NCI-H146 treated with DMSO at 0.1 percent for 48 hours (cell line): Measurements from ENCODE around the gene MINK1.
A peak's percentile ranks its signal among the peaks of the same experiment; 100 is the strongest.

Experiments
- DNase-seq: peaks from one replicate; lab custom pipeline; 2025; ENCODE audit not compliant: unreplicated experiment; lab: John Stamatoyannopoulos, UW

MINK1 gene

GRCh38 chr17:4833178-4833940 is at the start of gene MINK1:
Gene MINK1 (plus strand): TSS chr17:4833340. CDS start chr17:4833584, 244 bp downstream.
- DNase-seq, result peak; percentile 72

GRCh38 chr17:4785311-4786105 is 47.6 kb upstream of the MINK1 start:
- no peak for DNase-seq

GRCh38 chr17:4786106-4786511 is 47.0 kb upstream of the MINK1 start, which contains the start of gene VMO1:
Gene VMO1 (minus strand): TSS chr17:4786364. CDS start chr17:4786352, 12 bp downstream.
- no peak for DNase-seq

- DNase-seq, result no peak
Measured at GRCh38 chr17:4786516-4786915, 46.6 kb upstream of the MINK1 start.

- no peak for DNase-seq
Measured at GRCh38 chr17:4788159-4788806, 44.9 kb upstream of the MINK1 start.

- no peak for DNase-seq
Measured at GRCh38 chr17:4788807-4789700, 44.1 kb upstream of the MINK1 start, which contains the start of gene GLTPD2. Gene GLTPD2 (plus strand): TSS chr17:4788964. CDS start chr17:4789012, 48 bp downstream.

GRCh38 chr17:4789701-4789950 is 43.5 kb upstream of the MINK1 start:
- DNase-seq, result no peak

GRCh38 chr17:4789951-4790704 is 43.0 kb upstream of the MINK1 start:
- DNase-seq, result peak; percentile 66

- DNase-seq, result no peak
Measured at GRCh38 chr17:4790705-4791088, 42.4 kb upstream of the MINK1 start.

GRCh38 chr17:4795168-4795567 is 38.0 kb upstream of the MINK1 start:
- no peak for DNase-seq

GRCh38 chr17:4796552-4796920 is 36.6 kb upstream of the MINK1 start:
- no peak for DNase-seq

GRCh38 chr17:4800462-4801196 is 32.5 kb upstream of the MINK1 start:
- DNase-seq, result no peak

- DNase-seq, result no peak
Measured at GRCh38 chr17:4802228-4802627, 30.9 kb upstream of the MINK1 start, which contains the start of gene C17orf114. Gene C17orf114 (minus strand): TSS chr17:4802328.

- DNase-seq, result no peak
Measured at GRCh38 chr17:4806456-4806776, 26.7 kb upstream of the MINK1 start.

GRCh38 chr17:4806777-4807604 is 26.1 kb upstream of the MINK1 start, which contains the start of gene PLD2:
Gene PLD2 (plus strand): TSS chr17:4807152. CDS start chr17:4807773, 621 bp downstream.
- peak; percentile 30 for DNase-seq

GRCh38 chr17:4807605-4808377 is 25.3 kb upstream of the MINK1 start:
- no peak for DNase-seq

- DNase-seq, result no peak
Measured at GRCh38 chr17:4808378-4808767, 24.8 kb upstream of the MINK1 start.
